ENCODE results near the gene RIPOR3.
"Not testable (repeated sequence)": the region's sequence is repeated elsewhere in the genome, so short reads cannot be mapped to it uniquely, and the experiment has no call there.

Gene RIPOR3

GRCh38 chr20:50585214-50585613, 106.1 kb downstream of the RIPOR3 start:
- no peak for DNase-seq

DNA sequence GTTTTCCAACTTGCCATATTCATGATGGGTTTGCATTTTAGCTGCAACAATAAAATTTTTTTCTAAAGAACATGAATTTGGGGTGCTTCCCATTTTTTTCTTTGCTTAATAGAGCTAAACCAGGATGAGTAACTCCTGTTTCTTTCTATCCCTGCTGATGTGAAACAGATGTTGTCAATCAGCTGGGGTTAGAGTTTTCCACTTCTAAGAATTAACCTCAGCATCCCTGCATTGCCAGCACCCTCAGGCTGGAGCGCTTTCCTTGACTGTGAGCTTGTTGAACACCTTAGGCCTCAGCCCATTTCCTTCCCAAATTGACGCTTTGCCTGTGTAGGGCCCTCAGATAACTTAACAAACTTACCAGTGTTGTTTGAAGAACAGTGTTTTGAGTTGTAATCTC, 106.7 kb downstream of the RIPOR3 start:
- DNase-seq, result no peak

DNA sequence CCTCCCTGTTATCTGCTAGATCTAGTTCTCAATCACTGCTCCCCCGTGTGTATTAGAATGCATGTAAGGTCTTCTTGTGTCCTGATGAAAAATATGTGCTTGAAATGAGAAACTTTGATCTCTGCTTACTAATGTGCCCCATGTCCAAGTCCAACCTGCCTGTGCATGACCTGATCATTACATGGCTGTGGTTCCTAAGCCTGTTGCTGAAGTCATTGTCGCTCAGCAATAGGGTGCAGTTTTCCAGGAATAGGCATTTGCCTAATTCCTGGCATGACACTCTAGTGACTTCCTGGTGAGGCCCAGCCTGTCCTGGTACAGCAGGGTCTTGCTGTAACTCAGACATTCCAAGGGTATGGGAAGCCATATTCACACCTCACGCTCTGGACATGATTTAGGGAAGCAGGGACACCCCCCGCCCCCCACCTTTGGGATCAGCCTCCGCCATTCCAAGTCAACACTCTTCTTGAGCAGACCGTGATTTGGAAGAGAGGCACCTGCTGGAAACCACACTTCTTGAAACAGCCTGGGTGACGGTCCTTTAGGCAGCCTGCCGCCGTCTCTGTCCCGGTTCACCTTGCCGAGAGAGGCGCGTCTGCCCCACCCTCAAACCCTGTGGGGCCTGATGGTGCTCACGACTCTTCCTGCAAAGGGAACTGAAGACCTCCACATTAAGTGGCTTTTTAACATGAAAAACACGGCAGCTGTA, 107.7 kb downstream of the RIPOR3 start:
- DNase-seq, result no peak

GRCh38 chr20:50582591-50583234, 108.6 kb downstream of the RIPOR3 start:
- DNase-seq, result no peak

DNA sequence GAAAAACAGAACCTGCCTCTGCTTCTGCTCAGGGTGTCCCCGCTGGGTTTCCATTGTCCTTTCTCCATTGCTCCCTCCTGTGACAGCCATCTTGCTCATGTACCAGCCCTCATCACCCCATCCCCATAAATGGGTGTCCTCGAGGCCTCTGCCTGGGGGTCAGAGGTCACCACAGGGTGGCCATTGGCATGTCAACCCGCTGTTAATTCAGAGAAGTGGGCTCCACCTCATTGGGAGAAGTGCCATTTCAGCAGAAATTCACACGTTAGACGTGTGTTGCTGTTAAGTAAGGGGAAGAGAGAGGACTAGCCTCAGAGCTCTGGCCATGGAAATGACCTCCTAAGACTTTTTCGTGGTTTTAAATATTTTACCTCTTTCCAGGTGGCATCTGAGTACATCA, 109.2 kb downstream of the RIPOR3 start:
- no peak for DNase-seq

DNA sequence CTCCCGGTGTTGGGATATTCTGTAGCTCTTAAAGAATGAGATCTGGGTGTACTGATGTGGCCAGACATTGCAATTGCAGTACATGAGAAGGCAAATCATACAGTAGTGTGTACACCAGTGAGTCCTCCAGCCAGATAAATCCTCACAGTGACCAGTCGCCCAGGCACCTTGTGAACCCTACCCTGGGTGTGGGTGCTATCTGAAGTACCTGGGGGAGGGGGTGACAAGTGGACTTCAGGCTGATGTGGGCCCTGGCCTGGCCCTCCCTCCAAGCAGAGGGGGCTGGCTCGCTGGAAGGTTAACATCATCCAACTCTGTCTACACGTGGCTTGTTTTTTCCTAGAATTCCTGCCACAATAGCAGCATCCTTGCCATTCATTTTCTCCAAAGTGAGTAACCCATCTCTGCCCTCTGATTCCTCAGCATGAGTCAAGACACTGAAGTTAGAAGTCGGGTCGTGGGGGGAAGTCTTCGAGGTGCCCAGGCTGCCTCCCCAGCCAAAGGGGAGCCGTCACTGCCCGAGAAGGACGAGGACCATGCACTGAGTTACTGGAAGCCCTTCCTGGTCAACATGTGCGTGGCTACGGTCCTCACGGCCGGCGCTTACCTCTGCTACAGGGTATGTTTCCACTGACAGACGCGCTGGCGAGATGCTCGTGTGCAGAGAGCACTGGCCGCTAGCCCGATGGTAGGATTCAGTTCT, 110.3 kb downstream of the RIPOR3 start:
- DNase-seq, result no peak

DNA sequence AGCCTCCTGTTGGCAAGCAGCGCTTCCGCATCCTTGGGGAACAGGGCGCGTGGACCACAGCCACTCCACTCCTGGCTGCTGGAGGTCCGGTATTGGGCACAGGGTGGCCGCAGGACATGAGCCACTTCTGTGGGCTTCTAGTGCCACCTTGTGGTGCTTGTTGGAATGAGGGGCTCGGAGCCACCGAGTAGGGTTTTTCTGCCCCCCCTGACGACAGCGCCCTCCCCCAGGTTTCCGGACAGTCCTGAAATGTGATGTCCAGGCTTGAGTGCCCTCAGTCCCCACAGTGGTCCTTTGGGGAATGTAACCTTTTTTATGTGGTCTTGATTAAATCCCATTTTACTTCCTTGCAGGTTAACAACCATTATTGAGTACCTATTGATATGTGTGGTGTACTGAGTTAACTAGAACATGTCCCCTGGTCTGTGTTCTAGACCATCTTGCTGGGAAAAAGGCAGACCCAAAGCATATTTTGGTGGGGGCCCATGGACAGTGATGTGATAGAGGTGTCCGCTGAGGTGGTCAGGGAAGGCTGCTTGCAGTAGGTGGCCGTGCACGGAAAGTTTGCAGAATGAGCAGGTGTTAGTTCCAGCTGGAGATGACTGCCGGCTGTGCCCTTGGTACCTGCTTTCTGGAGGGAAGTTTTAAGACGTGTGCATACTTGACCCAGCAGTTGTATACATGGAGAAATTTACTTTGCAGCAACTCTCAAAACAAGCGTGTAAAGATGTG, 111.2 kb downstream of the RIPOR3 start:
- DNase-seq, result no peak

DNA sequence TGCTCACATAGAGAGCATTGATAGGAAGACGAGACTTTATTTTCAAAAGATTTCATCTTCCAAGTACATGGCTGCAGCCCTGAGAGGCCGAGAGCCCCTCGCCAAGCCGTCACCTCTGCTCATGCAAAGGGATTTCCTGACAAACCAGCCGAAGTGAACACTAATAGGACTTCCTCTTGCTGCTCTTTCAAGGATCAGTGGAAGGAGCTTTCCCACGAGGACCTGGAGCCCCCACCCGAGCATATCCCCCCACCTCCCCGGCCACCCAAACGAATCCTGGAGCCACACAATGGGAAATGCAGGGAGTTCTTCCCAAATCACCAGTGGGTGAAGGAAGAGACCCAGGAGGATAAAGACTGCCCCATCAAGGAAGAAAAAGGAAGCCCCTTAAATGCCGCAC, 111.8 kb downstream of the RIPOR3 start:
- no peak for DNase-seq

GRCh38 chr20:50578778-50579165, 112.6 kb downstream of the RIPOR3 start:
- DNase-seq, result no peak

DNA sequence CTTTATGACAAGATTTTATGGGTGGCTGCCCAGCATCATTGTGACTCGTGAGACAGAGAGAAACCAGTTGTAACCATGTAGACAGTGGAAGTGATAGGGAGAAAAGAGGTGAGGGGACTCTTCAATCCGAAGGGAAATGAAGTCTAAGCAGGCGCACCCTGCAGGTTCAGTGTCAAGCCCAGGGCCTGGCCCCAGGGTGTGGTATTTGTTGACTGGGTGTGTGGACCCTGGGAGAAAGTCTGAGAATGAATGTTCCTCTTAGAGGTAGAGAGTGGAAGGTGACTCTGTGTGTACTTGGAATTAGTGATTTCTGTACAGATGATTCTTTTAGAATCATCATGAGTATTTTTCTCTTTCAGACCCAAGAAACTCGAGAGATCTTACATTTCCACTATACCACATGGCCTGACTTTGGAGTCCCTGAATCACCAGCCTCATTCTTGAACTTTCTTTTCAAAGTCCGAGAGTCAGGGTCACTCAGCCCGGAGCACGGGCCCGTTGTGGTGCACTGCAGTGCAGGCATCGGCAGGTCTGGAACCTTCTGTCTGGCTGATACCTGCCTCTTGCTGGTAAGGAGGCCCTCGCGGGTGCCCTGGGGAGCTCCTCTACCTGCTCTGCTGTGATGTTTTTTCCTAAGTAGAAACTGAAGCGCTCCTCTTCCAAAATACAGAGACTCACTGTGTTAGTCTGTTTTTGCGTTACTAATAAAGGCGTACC, 113.1 kb downstream of the RIPOR3 start:
- no peak for DNase-seq

GRCh38 chr20:50577175-50578018, 113.9 kb downstream of the RIPOR3 start:
- DNase-seq, result no peak

- DNase-seq, result no peak
These were observed 115.2 kb downstream of the RIPOR3 start for GRCh38 chr20:50575865-50576720.

- no peak for DNase-seq
These were observed 116.8 kb downstream of the RIPOR3 start for GRCh38 chr20:50574586-50574985.

- DNase-seq, result no peak
These were observed 117.2 kb downstream of the RIPOR3 start for GRCh38 chr20:50574108-50574507.

DNA sequence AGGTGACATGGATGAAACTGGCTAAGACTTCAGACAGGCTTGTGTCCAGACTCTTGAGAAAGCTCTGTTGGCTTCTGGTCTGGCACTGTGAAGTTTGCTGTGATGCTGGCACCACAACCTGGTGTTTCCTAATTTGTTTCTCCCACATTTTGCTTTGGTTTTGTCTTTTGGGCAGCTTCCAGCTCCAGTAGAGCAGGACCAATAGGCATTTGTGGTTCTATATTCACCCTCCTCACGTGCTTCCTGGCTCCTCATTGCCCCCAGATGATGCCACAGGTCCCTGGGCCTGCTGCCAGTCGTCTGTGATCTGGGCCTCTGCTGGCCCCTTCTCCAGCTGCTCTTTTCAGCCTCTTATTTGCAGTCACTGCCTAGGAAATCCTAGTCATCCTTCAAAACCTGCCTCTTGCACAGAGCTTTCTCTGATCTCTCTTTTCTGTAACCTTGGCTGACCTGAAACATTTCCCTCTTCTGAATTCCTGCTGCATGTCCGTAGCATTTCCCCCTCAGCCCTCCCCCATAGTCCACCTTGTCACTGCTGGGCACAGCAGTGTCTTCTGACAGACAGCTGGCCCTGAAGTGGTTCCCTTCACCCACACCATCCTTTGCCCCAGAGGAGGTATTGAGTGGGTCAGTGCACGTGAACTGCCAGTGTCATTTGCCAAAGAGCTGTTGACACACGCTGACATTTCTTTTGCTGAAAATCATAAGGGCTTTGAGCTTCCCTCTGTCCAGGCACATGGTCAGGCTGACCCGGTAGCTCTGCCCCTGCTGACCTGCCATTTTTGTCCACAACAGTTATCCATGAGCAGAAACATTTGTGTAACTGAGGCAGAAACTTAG, 118.2 kb downstream of the RIPOR3 start:
- DNase-seq, result no peak

GRCh38 chr20:50571466-50571865, 119.9 kb downstream of the RIPOR3 start:
- DNase-seq, result no peak

GRCh38 chr20:50569864-50570836, 121.2 kb downstream of the RIPOR3 start:
- DNase-seq, result no peak

GRCh38 chr20:50569487-50569863, 121.9 kb downstream of the RIPOR3 start:
- DNase-seq, result not testable (repeated sequence)

DNA sequence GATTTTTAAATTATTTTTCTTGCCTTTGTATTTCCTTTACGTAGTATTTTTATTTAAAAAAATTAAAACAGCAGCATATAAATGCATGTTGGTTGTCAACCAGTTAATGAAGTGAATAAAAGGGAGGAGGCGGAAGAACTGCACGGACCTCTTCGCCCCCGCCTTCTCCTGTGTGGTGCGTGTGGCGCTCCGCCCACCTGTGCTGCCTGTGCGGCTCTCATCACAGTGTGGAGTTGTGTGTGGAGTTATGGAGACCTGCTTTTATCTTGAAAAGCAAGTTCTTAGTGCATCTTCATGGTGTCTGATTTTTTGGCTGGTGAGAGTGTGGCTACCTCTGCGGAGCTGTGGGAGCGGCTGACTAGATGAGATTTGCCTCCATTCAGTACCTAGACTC, 122.8 kb downstream of the RIPOR3 start:
- DNase-seq, result no peak

All from NCI-H524 treated with DMSO at 0.1 percent for 48 hours (cell line).